Thyroid gland (tissue), 4 donors: ENCODE results near the gene XPO1.

ENCODE experiments used
- CTCF ChIP-seq, 6 experiments: fragments of 200-600 bp in 3 of 6; fragments of 450-650 bp in 3 of 6; sonication (generic) in 3 of 6; IDR thresholded peaks; one replicate each; pipeline ENCODE4 v1.5.1; 2016 to 2019; ENCODE audit warnings: antibody characterized with exemption in 6 of 6, mild to moderate bottlenecking in 2 of 6, inconsistent platforms in 1 of 6, moderate library complexity in 1 of 6
- POLR2A ChIP-seq, 2 donors: fragments of 450-650 bp; IDR thresholded peaks; one replicate each; pipeline ENCODE4 v1.6.1; 2017; ENCODE audit warnings: antibody characterized with exemption in 2 of 2, mild to moderate bottlenecking in 2 of 2, moderate library complexity in 1 of 2

- TF ChIP-seq CTCF (IDR thresholded peaks at IDR 0.05) (no peak), POLR2A (IDR thresholded peaks at IDR 0.05) (no peak)
Measured at GRCh38 chr2:61435291-61435690, 102.9 kb downstream of the XPO1 start.
